Measurements from ENCODE around the gene CADM1.

GRCh38 chr11:115324581-115325432 lies 179.4 kb downstream of the CADM1 start:
- TF ChIP-seq GATA3 (IDR thresholded peaks at IDR 0.05; ENCODE audit: low read depth, low read length) = no peak
- TF ChIP-seq GATA2 (IDR thresholded peaks at IDR 0.05; ENCODE audit: low read depth, low read length) = no peak

All from SH-SY5Y (cell line).